GM13977 (cell line): Measurements from ENCODE around the gene APC2.

Experiments
- DNase-seq: peaks from one replicate; pipeline ENCODE4 v3.0.0; 2012; ENCODE audit warnings: low spot score
- CTCF ChIP-seq: IDR thresholded peaks from 2 replicates; pipeline ENCODE4 v1.5.1; 2012; ENCODE audit warnings: mild to moderate bottlenecking, control low read depth; ENCODE audit not compliant: insufficient read depth; ENCODE audit errors: extremely low read depth, missing control alignments
- in situ Hi-C: fragments of 300-500 bp; cut with MboI; formaldehyde crosslinking; loops from one replicate; pipeline ENCODE4 v1.12.0; 2022; ENCODE audit warnings: low sequenced_read_pairs, low pct_unique_long_range_greater_than_20kb, mixed read lengths, inconsistent platforms; ENCODE audit not compliant: unreplicated experiment

The APC2 gene

GRCh38 chr19:1430246-1430645, 19.7 kb upstream of the APC2 start:
- no peak for TF ChIP-seq CTCF
- DNase-seq = no peak
- in situ Hi-C loops = no loop called here

DNA sequence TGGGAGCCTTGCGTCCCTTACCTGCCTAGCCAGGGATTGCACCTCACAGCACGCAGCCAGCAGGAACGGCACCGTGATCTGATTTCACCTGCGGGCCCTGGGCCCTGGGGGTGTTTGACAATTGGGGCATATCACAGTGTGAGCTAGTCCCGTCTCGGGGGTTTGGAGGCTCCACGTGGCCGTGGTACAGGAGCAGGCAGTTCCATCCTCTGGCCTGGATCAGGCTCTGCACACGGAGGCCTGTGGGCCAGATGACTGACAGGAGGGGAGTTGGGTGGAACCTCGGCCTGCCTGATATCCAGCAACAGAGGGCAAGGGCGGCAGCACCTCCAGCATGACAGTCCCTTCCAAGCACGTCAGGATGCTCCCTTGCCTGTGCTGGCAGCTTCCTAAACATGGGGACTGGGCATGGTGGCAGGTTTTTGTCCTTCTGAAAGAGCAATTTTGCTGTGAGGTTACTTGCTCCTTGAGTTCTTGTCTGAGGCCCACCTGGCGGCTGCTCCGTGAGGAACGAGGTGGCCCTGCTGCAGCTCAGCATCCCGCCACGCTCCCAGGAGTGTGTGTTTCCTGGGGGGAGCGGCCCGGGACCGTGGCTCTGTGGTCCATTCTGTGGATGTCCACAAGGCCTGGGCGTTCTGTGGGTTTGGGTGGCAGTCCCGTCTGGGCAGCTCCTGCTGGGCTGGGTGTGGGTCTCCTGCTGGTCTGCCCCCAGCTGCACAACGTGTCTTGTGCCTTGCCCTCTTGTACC, 18.0 kb upstream of the APC2 start:
- in situ Hi-C loops = no loop called here
- TF ChIP-seq CTCF = no peak
- DNase-seq = no peak

GRCh38 chr19:1432507-1432887, 17.4 kb upstream of the APC2 start:
- in situ Hi-C loops = no loop called here
- TF ChIP-seq CTCF = no peak

GRCh38 chr19:1433119-1434039, 16.5 kb upstream of the APC2 start:
- TF ChIP-seq CTCF = no peak
- DNase-seq = no peak
- in situ Hi-C loops = no loop called here

More at GRCh38 chr19:1432507-1432887, 17.4 kb upstream of the APC2 start:
- DNase-seq = no peak

DNA sequence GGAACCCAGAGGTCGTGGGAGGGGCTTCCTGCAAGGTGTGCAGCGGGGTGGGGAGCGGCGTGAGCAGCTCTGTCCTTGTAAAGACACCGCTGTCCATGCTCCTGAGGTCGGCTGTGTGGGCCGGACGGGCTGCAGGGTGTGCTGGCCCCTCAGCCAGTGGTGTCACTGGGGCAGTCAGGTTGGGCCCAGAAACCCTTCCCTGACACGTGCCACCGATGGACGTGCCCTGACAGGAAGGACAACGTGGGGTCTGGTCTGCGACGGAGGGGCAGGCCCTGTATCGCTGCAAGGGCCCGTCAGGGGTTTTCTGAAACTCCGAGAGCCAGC, 15.9 kb upstream of the APC2 start:
- in situ Hi-C loops = no loop called here
- TF ChIP-seq CTCF = no peak
- DNase-seq = no peak

DNA sequence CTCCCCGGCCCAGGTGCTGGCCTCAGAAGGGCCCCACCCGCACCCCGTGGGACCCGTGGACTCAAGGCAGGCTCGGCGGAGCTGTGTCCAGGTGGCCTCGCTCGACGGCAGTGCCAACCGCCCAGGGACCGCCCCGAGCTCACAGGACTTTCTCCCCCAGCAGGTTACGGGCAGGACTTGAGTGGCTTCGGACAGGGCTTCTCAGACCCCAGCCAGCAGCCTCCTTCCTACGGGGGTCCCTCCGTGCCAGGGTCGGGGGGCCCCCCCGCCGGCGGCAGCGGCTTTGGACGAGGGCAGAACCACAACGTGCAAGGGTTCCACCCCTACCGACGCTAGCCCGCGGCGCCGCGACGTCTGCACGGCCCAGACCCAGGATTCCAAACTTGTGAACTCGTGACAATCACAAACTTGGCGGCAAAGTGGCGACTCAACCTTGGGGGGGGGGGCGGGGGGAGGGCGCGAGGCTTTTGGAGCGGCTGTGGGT, 15.3 kb upstream of the APC2 start:
- TF ChIP-seq CTCF = no peak
- in situ Hi-C loops = no loop called here
- DNase-seq = no peak
